H4 (cell line): ENCODE results near the gene ACE. TPM values are rescaled to one million over a fixed set of nuclear protein-coding genes. Genes with fewer than 3 reads are reported as not detected.

ENCODE experiments used
- DNase-seq: peaks from one replicate; pipeline ENCODE4 v3.0.0-alpha.2; 2015; ENCODE audit warnings: low spot score
- total RNA-seq: library from RNA; depleted of rRNA; stranded (reverse); fragments of >200 nt; shearing (Covaris generic); gene quantifications from 2 replicates; pipeline ENCODE4 v1.2.3, GENCODE V29; 2014; rRNA removed

The ACE gene
- not detected in 2 replicates for total RNA-seq

DNA sequence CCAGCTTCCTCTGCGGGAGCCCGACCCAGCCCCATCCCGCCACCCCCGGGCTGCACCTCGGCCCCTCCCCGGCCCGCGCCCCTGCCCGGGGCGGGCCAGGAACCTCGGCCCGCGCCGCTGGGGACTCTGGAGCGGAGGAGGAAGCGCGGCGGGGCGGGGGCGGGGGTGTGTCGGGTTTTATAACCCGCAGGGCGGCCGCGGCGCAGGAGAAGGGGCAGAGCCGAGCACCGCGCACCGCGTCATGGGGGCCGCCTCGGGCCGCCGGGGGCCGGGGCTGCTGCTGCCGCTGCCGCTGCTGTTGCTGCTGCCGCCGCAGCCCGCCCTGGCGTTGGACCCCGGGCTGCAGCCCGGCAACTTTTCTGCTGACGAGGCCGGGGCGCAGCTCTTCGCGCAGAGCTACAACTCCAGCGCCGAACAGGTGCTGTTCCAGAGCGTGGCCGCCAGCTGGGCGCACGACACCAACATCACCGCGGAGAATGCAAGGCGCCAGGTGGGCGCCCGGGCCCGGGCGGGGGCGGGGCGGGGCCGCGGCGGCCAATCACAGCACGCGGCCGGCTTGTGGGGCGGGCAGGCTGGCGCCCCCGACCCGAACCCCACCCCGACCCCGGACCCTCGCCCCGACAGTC lies at the start of gene ACE:
Gene ACE, plus strand, starts transcription at position 208 of the 626 bp plus-strand sequence. Its CDS starts 34 bp downstream, at position 242.
- no peak for DNase-seq

GRCh38 chr17:63429766-63430165 lies 47.1 kb upstream of the ACE start:
- no peak for DNase-seq

DNA sequence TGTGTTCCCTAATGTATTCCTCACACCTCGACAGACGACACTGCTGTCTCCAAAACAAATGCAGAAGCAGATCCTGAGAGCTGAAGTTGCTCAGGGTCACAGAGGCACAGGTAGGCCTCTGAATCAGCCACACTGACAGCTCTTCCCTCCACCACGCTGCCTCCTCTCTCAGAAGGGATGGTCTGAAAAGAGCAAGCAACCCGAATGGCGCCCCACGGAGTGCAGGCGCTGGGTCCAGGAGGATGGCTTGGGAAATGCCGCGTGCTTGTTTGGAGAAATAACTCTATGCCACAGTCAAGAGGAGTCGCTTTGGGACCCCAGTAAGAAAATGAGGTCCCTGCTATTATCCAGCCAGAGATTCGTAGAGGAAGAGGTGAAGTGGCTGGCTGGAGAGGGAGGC lies 46.6 kb upstream of the ACE start:
- no peak for DNase-seq

DNA sequence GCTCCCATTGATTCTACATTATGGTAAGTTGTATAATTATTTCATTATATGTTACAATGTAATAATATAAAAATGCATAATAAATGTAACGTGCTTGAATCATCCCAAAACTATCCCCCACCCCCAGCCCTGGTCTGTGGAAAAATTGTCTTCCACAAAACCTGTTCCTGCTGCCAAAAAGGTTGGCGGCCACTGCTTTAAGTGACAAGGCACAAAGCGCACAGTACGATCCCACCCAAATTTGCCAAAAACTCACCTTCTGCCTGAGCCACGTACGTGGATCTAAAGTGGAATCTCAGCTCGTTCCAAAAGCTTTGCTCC lies 45.3 kb upstream of the ACE start:
- no peak for DNase-seq

DNA sequence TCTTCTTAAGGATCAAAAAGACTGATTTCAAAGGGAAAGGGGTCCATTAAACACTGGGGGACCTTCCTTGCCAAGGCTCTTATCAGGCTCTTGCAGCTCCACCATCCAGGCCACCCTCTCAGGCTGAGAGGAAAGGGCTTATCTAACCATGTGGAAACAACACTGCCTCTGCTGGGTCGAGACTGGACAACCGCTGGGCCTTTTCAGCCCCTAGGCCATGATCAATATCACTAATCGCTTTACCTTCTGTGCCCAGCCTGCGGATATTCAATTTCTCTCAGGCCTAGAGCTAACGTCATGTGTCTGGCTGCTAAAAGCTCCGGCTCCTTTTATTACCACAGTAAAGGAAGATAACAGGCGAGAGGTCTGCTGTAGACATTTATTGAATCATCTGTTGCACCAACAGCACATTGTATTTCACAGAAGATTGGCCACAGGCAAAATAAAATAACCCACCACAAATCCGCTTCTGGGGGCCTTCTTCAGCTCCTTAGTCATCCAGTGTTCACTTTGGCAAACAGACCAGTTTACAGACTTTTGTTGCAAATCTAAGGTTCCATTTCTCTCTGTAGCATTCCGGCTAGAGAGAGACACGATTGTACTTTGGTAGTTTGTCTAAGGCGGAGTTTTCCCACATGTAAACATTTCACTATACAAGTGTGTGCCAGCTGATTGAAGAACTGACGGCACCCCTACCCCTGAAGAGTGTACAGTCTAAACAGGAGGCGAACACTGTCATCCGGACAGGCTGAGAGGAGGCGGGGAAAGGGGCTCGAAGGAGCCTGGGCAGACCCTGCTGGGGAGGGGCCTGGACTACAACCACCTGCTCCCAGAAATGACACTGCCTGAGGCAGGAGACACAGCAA lies 44.7 kb upstream of the ACE start:
- DNase-seq = no peak

DNA sequence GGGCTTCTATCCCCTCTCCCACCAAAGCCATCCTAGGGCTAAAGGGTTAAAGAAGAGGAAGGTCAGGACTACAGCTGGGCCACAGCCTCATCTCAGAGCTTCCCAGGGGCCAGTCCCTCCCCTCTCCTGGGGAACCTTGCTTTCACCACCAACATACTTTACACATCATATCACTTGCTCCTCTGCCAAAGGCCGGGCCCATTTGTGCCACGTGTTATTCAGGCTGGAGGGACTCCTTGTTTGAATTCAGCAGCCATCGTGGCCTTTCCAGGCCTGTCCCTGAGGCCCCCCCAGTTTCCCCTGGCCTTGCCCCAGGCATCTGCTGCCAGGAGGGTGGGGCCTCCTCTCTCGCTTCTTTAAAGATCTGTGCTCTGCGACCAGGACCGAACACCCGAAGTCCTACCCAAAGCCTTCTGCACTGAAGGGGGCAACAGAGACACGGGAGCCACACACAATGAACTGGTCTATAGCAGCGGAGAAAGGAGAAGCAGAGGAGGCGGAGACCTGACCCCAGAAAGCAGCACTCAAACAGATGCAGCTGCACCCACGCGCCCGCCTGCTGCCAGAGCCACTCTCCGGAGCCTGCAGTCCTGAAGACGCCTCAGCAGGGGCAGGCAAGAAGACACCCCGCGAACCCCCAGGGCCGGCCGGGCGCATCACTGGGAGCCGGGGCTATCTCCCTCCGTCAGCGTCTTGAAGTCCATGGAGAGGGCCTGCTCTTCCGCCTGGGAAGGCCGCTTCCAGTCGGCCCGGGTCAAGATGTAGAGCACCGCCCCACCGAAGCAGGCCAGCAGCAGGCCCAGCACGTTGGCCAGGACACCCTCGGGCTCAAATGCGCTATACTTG lies 42.9 kb upstream of the ACE start:
- DNase-seq = peak; percentile 89

GRCh38 chr17:63434951-63435571 lies 41.8 kb upstream of the ACE start:
- peak; percentile 90 for DNase-seq

DNA sequence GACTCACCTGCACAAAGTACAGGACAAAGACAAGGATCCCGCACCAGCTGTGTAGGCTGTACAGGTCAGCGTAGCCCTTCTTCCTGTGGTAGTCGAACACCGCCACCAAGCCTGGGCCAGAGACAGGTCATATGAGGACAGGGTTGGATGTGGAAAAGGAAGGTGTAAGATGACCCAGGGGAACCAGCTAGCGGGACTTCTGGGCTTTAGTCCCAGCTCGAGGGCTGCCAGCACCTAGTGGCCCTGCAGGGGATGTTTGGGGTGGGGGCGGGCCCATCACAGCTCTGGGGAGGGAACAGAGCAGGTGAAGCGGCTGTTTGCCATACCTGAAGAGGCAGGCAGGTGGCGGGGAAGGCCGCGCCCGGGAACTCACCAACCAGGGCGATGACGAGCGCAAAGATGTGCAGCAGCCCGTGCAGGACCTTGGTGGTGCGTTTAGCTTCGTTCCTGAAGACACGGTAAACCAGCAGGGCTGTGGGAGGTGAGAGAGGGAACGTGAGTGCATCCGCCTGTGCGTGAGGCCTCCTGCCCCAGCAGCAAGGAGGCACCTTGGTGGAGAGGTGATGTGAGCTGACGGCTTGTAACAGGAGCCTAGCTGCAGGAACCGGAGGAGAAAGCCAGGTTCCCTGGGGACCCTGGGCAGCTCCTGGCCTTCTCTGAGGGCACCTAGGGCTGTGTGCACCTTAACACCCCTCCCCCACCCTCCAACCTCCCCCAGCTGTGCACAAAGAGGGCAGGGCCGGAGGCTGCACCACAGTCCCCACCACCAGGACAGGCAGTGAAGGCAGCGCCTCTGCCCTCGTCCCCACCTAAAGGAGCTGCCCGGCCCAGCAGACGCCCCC lies 41.0 kb upstream of the ACE start:
- peak; percentile 54 for DNase-seq

DNA sequence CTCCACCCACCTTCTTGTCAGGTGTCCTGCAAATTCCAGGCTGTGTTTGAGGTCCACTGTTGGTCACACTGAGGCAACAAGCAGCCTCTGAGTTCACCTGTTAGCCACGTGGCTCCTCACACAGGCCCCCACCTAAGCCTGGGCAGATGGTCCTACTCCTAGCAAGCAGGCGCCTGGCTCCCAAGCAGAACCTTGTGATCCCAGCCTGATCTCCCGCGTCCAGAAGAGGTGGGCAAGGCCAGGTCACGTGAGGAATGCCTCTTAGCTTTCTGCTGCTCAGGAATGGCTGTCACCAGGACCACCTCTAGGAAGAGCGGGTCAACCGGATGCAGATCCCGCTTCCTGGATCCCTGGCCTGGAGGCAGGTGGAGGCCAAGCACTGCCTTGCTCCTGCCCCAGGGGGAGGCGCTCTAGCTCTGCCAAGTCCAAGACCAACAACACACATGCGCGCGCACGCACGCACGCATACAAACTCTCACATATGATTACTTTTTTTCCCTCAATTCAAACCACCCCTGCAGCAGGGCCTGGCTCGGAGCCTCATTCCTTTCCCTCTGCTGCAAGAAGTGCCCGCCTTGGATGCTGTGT lies 40.2 kb upstream of the ACE start:
- DNase-seq = no peak

GRCh38 chr17:63437287-63438091 lies 39.4 kb upstream of the ACE start:
- DNase-seq = no peak

GRCh38 chr17:63438092-63439051 lies 38.5 kb upstream of the ACE start:
- DNase-seq = no peak

GRCh38 chr17:63439687-63440086 lies 37.2 kb upstream of the ACE start:
- peak; percentile 90 for DNase-seq

- no peak for DNase-seq
Observed at GRCh38 chr17:63440127-63440769, 36.6 kb upstream of the ACE start.

DNA sequence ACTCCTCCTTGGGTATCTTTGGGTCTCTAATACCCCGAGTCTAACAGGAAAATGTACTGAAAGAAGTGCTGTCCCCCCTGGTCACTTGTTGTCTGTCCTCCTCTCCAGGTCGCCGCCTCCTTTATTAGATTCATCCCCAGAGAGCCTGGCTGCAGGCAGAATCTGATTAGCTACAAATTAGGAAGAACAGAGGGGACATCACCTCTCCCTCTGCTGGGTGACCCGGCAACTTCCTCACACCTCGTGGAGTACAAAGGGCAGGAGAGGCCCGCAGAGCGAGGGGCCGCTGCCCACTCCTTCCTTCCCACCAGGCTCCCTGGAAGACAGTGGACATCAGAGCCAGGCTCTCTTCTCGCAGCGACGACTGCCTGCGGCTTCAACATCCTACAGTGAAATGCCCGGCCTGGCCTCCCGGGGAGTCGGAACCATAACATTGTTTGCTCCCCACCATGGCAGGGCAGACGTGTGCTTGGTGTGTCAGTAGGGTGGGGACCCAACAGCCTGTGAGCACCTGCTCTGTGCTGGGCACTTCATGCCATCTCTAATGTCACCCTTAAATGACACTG lies 36.0 kb upstream of the ACE start:
- DNase-seq = no peak

DNA sequence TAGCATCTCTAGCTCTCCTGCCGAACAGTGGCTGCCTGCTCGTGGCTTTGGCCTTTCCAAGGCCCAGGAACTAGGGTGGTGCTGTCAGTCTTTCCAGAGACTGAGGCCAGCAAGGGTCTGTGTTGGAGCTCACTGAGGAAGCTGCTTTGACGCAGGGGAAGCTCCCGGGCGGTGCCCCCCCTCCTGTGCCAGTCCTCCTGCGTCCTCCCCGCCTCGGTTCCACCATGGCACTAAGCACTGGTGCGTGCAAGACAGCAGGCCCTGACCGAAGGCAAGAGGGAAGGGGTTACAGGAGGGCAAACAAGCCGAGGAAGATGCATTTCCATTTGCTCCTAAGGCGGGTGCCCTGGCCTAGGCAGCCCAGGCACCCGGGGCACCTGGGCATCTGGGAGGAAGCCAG lies 35.2 kb upstream of the ACE start:
- no peak for DNase-seq

DNA sequence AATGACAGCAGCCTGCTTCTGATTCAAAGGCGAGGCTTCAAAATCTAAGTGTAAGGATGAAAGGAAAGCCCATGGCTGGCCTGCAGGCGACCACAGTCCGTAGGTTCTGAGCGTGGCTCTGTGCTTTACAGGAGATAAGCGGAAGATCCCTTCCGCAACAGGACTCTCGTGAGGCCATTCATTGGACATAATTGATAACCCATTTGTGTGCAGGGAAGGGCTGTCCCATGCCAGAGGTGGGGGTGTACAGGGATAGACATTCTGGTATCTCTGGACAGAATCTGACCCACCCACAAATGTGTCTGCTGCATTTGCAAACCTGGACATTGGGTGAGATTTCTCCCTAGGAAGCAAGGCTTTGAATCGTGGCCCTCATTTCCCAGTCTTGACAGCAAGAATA lies 34.8 kb upstream of the ACE start:
- no peak for DNase-seq

DNA sequence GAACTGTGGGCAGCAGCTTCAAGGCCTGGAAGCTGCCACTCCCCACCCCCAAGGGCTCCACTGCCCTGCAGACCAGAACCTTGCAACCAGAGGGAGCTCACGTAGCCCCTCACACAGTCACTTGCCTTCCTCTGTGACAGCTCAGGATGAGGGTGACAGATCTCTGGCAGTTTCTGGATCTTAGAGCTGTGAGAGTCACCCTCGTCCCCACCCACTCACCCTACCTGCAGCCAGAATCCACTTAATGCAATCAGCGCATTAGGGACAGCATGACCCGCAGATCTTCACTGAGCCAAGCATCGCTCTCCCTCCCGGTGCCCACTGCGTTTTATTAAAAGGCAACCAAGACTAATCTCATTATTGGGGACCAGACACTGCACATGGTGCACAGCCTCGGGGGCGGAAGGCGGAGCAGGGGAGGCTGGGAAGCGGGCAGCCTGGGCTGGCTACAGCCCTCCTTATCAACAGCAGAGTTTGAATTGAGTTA lies 34.3 kb upstream of the ACE start:
- DNase-seq = no peak

GRCh38 chr17:63443053-63443452 lies 33.8 kb upstream of the ACE start:
- DNase-seq = no peak
